ENCODE results near the gene PHPT1. TPM values are rescaled to one million over a fixed set of nuclear protein-coding genes. Genes with fewer than 3 reads are reported as not detected.
"Not testable (repeated sequence)": the region's sequence is repeated elsewhere in the genome, so short reads cannot be mapped to it uniquely, and the experiment has no call there.

PHPT1 gene
- total RNA-seq, 1 donor from 2014 or later = 242 TPM

- no peak for DNase-seq (ENCODE audit: low read depth in 2 of 2)
These were observed 25.8 kb upstream of the PHPT1 start for GRCh38 chr9:136823136-136824046.

DNA sequence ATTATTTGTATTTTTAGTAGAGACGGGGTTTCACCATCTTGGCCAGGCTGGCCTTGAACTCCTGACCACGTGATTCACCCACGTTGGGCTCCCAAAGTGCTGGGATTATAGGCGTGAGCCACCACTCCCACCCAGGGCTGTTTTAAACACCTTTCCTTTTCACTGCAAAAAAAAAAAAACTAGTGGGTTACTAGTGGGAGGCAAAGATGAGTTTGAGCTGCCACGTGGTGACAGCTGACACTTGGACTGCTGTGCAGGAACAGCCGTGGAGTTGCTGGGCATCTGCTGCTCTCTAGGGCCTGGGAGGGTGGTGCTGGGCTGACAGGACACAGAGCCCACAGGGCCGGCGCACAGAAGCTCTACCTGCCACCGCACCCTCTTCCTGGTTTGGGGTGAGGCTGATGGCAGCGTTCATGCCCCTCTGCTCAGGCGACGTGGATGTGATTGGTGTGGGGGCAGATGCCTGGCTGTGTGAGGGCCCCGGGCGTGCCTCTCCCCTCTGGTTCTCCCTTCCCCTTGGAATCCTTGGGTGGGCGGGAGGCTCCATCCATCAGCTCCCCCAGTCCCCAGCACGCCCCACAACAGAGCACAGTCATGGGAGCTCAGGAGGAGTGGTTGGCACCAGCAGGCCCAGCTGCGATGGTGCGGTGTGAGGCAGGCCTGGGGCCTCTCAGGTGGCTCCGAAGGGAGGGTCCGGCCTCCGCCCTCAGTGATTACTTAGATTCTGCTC lies 24.5 kb upstream of the PHPT1 start:
- DNase-seq (ENCODE audit: low read depth in 2 of 2) = no peak

- no peak for DNase-seq (ENCODE audit: low read depth in 2 of 2)
These were observed 23.7 kb upstream of the PHPT1 start for GRCh38 chr9:136825295-136826187.

DNA sequence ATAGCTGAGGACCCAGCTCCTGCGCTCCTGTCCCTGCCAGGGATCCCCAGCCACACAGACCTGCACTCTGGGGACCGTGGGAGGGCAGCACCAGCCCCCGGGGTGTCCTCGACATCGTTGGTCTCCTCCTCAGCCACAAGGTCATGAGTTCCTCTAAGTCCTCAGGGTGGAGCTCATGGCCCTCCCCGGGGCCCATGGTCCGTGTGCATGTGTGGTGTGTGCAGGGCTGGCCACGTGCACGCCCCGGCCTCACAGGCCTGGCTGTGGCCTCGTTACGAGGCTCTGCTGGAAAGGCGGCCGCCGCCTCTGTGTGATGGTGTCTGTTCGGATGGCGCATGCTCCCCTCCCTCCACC lies 23.0 kb upstream of the PHPT1 start:
- no peak for DNase-seq (ENCODE audit: low read depth in 2 of 2)

DNA sequence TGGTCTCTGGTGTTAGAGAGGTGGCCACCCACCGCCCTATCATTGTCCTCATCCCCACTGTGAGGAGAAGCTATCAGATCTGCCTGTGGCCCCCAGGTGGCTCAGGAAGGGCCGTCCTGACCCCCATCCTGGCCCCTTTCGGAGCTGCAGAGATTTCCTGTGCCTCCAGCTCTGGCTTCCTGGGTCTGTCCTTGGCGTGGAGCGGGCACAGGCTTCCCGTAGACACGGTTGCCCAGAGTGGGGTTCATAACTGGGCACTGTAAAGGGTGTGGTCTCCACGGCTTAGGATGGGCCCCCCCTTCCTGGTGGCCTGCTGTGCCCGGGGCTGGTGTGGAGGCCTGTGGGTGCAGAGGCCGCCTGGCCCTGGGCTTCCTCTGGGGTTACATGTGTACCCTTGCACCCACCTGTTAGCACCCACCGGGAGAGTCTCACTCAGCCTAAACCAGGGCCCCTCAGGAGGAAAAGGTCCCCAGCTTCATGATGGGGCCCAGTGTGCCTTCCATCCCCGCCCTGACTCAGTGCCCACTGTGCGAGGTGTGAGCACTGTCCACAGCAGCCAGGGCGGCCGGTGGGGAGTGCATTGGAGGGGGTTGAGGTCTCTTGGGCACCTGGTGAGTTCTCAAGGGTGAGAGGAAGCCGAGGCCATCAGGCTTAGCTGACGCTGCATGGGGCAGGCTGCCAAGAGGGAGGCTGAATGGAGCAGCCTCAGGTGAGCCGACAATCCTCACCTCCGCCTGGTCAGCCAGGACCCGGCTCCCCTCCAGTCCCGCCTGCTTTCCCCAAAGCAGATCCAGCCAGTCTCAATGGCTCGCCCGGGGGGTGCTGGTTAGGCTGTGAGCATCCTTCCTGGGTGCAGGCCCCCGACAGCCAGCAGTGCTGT lies 22.3 kb upstream of the PHPT1 start:
- no peak for DNase-seq (ENCODE audit: low read depth in 2 of 2)

- DNase-seq (ENCODE audit: low read depth in 2 of 2) = no peak
These were observed 21.3 kb upstream of the PHPT1 start for GRCh38 chr9:136827794-136828473.

DNA sequence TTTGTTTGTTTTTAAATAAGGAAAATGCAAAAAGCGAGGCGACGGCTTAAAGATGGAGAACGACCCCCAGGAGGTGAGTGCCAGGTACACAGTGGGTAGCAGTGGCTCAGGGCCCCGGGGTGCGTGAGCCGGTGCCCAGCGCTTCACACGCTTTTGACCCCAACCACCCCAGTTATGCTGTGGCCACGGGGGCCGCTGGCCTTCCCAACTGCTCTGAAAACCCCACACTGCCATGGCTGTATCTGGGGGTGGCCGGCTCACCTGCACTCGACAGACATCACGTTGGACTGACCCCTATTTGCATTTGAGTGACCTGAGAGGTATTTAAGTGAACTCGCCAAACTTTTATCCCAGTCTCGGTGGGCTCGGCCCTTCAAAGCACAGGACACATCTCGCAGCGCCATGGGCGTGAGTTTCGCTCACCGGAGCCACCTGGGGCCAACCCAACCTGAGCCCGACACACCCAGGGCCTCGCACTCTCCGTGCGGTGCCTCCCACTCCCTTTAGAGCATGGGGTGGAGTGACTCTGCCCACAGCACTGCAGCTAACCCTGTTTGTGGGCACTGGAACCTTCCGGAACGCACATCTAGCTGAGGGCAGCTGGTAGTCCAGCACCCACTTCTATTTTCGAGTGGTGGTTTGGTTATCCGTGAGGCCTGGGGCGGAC lies 20.6 kb upstream of the PHPT1 start:
- no peak for DNase-seq (ENCODE audit: low read depth in 2 of 2)

DNA sequence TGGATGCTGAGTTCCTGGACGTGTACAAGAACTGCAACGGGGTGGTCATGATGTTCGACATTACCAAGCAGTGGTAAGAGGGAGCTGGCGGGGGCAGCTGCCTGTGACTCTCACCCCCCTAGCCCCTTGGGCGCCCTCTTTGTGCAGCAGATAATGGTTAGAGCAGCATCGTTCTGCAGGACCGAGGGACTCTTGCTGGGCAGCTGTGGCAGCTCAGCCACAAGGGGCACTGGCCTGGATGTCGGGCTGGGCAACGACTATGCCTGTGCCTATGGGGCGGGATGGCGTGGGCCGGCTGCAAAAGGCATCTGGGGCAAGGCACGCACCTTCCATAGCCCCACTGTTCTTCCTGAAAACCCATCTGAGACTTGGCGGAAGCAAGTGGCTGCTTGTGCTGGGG lies 19.8 kb upstream of the PHPT1 start:
- no peak for DNase-seq (ENCODE audit: low read depth in 2 of 2)

DNA sequence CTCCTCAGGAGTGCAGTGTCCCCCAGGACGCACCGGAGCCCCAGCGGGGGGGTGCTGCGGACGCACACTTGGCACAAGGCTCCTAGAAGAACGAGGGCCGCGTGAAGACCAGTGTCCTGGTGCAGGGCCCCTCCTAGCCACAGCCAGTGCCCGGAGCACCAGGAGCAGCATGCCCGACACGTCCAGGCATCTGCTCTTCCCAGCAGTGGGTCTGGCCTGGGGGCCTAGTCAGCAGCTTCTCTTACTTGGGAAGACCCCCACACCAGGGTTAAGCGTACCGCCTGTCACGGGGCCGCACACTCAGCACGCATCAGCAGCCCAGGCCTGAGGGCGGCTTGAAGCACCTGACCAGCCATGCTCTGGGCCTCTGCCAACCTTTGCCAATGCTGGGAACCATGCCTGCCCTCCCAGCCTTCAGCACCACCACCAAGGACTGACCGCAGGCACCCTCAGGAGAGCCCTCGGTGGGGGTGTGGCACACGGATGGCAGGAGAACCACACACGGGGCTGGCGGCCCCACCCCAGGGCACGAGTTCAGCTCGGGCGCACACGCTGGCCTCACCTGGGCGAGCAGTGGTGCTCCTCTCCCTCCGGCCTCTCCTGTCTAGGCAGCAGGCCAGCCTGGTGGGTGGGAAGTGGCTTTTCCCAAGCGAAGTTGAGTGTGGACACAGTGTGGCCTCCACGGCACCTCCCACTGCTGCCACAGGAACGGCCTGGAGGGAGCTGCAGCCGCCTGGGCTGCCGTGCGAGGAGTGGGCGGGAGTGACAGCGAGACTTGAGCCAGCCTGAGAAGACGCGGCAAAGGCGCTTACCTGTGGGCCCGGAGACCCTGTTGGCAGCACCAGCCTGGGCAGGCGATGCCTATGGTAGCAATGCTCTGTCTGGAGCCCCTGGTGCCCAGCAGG lies 19.0 kb upstream of the PHPT1 start:
- DNase-seq (ENCODE audit: low read depth in 2 of 2) = no peak

- no peak for DNase-seq (ENCODE audit: low read depth in 2 of 2)
These were observed 18.0 kb upstream of the PHPT1 start for GRCh38 chr9:136831002-136831719.

- DNase-seq (ENCODE audit: low read depth in 2 of 2) = no peak
These were observed 17.5 kb upstream of the PHPT1 start for GRCh38 chr9:136831720-136832104.

DNA sequence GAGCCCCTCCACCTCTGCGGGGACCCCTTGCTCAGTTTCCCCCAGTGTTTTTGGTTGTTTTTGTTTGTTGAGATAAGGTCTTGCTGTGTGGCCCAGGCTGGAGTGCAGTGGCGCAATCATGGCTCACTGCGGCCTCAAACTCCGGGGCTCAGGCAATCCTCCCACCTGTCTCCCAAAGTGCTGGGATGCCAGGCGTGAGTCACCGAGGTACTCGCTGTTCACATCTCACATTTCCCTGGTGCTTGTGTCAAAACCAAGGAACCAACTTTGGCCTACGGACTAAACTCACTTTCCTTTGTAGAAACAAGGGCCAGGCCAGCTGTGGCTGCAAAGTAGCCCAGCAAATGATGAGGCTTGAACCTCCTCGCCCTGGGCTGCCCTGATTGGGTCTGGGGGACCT lies 16.6 kb upstream of the PHPT1 start:
- DNase-seq (ENCODE audit: low read depth in 2 of 2) = no peak

GRCh38 chr9:136833381-136834048 lies 15.7 kb upstream of the PHPT1 start:
- DNase-seq (ENCODE audit: low read depth in 2 of 2) = not testable (repeated sequence)

DNA sequence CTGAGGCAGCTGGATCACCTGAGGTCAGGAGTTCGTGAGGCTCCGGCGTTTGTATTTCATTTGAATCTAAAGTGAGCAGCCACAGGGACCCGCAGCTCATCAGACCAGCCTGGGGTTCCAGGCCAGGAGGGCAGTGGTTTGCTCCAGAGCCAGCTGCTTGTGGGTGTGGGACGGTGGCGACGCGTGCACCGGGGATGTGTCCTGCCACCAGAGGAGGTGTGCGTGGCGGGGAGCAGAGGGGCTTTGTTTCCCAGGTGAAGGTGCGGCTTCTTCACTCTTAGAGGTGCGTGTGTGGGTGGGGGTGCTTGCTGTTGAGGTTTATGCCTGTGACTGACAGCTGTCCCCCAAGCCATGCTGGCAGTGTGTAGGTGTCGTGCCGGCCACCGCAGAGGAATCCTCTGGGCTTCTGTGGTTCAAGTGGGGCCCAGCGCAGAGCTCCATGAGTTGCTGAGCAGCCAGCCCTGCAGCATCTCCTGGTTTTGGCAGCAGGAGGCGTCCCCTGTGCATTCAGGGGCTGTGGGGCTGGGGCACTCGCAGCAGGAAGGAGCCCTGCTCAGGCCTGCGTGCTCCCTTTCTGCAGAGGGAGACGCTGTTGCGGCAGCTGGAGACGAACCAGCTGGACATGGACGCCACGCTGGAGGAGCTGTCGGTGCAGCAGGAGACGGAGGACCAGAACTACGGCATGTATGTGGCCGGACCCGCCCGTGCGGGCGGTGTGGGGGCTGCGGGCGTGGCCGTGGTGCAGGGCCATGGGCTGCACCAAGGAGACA lies 13.9 kb upstream of the PHPT1 start:
- no peak for DNase-seq (ENCODE audit: low read depth in 2 of 2)

DNA sequence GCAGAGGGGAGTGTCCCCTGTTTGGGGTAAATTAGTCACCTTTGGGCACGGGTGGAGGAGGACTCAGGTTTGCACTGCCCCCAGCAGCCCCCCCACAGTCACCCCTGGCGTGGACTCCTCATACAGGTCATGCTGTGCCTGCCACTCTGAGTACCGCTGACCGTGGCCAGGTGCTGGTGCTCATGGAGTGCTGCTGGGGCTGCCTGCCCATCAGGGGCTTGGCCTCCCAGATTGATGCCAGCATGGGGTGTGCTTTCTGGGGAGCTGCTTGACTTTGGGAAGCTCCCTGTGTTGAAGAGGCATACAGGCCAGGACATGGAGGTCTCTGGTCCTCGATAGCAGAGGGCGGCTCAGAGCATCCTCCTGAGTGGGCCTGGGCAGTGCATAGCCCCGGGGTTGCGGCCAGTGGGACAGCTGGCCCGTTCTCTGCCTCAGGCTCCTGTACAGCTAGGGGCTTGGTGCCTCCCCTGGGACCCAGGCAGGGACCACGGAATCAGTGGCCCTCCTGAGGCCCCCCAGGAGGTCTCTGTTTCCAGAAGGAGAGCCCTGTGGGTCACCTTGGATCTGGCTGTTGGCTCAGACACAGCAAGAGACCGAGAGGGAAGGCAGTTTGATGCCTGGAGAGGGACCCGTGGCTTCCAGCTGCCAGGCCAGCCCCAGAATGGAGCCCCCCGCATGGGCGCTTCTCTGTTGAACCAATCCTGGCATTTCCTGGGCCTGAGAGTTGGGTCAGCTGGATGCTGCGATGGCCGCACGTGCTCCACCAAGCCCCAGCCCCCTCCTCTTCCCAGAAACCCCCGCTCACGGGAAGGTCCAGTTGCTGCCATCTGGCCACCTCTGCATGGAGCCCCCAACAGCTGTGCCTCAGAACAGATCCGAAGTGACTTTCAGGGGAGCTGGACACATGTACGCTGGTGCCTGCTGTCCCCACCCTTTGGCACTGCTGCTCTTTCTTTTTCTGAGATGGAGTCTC lies 13.0 kb upstream of the PHPT1 start:
- no peak for DNase-seq (ENCODE audit: low read depth in 2 of 2)

All from lung microvascular endothelial cell (primary cell).